ENCODE data around the gene ZNF286A. TPM values are rescaled to one million over a fixed set of nuclear protein-coding genes. Genes with fewer than 3 reads are reported as not detected.
"Not testable (repeated sequence)": the region's sequence is repeated elsewhere in the genome, so short reads cannot be mapped to it uniquely, and the experiment has no call there.

Gene ZNF286A
- total RNA-seq, 2 experiments from 2014 or later: 19.2 to 35.4 TPM

DNA sequence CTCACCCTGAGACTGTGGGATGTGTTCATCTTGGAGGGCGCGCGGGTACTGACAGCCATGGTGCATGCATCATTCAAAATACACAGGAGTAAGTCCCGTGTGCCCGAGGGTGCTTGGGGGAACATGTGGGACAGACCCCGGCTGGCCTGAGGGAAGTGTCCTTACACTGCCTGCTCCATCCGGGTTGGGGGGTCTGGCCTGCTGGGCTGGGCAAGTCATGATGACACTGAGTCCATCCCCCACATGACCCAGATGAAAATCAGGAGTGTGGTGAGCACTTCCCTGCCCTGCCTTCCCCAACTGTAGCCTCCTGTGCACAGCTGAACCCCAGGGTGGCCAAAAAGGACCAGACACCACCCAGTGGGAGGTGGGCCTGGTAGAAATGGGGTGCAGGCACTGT is 43.4 kb downstream of the ZNF286A start:
- Histone ChIP-seq H3K9me3 (ENCODE audit: low read length) (no peaks in the 10 kb centered on the region), H3K27ac (ENCODE audit: low read depth, low read length, poor library complexity, severe bottlenecking) (no peak overlapping the region), H3K36me3 (ENCODE audit: insufficient read depth, low read length) (no peaks in the 10 kb centered on the region), H3K4me2 (ENCODE audit: low read length) (no peak overlapping the region), H2AFZ (ENCODE audit: low read length) (no peak overlapping the region), H3K79me2 (ENCODE audit: insufficient read depth, low read depth, low read length) (no peaks in the 10 kb centered on the region), H4K20me1 (ENCODE audit: insufficient read depth, low read length) (no peaks in the 10 kb centered on the region), H3K4me1 (ENCODE audit: insufficient read depth, low read length, poor library complexity, severe bottlenecking) (peaks cover under 1% of the 10 kb centered on the region), H3K9me2 (ENCODE audit: insufficient read depth, low read length) (no peaks in the 10 kb centered on the region), H3K4me3 (ENCODE audit: low read depth, low read length, poor library complexity, severe bottlenecking) (no peak overlapping the region)
- ChIA-PET POLR2A (no interaction called here), CTCF (ENCODE audit: unreplicated experiment) (no interaction called here)
- intact Hi-C loops (cut with micrococcal nuclease; ENCODE audit: unreplicated experiment): no loop called here
- BruUV-seq (replicated peaks): no TSS peak
- TF ChIP-seq EZH2phosphoT487 (IDR thresholded peaks at IDR 0.05; ENCODE audit: borderline replicate concordance, low read depth, low read length): no peak
- TF ChIP-seq, protein P1, sequence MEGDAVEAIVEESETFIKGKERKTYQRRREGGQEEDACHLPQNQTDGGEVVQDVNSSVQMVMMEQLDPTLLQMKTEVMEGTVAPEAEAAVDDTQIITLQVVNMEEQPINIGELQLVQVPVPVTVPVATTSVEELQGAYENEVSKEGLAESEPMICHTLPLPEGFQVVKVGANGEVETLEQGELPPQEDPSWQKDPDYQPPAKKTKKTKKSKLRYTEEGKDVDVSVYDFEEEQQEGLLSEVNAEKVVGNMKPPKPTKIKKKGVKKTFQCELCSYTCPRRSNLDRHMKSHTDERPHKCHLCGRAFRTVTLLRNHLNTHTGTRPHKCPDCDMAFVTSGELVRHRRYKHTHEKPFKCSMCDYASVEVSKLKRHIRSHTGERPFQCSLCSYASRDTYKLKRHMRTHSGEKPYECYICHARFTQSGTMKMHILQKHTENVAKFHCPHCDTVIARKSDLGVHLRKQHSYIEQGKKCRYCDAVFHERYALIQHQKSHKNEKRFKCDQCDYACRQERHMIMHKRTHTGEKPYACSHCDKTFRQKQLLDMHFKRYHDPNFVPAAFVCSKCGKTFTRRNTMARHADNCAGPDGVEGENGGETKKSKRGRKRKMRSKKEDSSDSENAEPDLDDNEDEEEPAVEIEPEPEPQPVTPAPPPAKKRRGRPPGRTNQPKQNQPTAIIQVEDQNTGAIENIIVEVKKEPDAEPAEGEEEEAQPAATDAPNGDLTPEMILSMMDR (conservative IDR thresholded peaks at IDR 0.05; ENCODE audit: low read length): no peak
- no peak for DNase-seq (ENCODE audit: low spot score)

DNA sequence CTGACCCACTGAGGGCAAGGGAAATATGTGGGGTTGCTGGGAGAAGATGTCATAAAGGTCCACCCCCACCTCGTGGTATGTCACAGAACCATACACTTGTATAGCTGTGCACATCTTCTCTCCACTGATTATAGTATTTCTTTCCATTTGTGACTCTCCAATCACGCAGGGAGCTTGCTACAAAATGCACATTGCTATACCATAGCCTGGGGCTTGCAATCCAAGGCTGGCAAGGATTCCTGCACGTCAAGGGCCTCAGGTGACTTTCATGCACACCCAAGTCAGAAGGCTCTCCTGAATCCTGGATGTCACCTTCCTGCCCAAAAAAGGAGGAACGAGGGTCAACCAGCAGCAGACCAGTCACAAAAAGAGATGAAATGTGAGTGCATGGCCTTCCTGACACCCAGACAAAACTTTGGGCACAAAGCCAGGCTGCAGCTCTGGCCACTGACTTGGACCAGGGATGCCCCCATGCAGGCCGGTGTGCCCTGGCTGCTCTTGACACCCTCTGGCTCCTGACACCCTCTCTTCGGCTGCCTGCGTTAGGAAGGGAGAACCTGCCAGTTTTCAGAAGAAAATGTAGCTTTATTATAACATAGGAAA is 44.6 kb downstream of the ZNF286A start:
- no peak for DNase-seq (ENCODE audit: low spot score)
- intact Hi-C loops (cut with micrococcal nuclease; ENCODE audit: unreplicated experiment): no loop called here
- Histone ChIP-seq H3K36me3 (ENCODE audit: insufficient read depth, low read length) (no peaks in the 10 kb centered on the region), H3K27ac (ENCODE audit: low read depth, low read length, poor library complexity, severe bottlenecking) (no peak overlapping the region), H3K4me2 (ENCODE audit: low read length) (no peak overlapping the region), H4K20me1 (ENCODE audit: insufficient read depth, low read length) (no peaks in the 10 kb centered on the region), H3K9me2 (ENCODE audit: insufficient read depth, low read length) (no peaks in the 10 kb centered on the region), H2AFZ (ENCODE audit: low read length) (no peak overlapping the region), H3K79me2 (ENCODE audit: insufficient read depth, low read depth, low read length) (no peaks in the 10 kb centered on the region), H3K9me3 (ENCODE audit: low read length) (no peaks in the 10 kb centered on the region), H3K4me3 (ENCODE audit: low read depth, low read length, poor library complexity, severe bottlenecking) (no peak overlapping the region), H3K4me1 (ENCODE audit: insufficient read depth, low read length, poor library complexity, severe bottlenecking) (peaks cover 4% of the 10 kb centered on the region)
- CTCF ChIA-PET (ENCODE audit: unreplicated experiment): no interaction called here
- POLR2A ChIA-PET: no interaction called here
- no TSS peak for BruUV-seq (replicated peaks)
- TF ChIP-seq, protein P1 (conservative IDR thresholded peaks at IDR 0.05; ENCODE audit: low read length): no peak
- TF ChIP-seq EZH2phosphoT487 (IDR thresholded peaks at IDR 0.05; ENCODE audit: borderline replicate concordance, low read depth, low read length): no peak

DNA sequence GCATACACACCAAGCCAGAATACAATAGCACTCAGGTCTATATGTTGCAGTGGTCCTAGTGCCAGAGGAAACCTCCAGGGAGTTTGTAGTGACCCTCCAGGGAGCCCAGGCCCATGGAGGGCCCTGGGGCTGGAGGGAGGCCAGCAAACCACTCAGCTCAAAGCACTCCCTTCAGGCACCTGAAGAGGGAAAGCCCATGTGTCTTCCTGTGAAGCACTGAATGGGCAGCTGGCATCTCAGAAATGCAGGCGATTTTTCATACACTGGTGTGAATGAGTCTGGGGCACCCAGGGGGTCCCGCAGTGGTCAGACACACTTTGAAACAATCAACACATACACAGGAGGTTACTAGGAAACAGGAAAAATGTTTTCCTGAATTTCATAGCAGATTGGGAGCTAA is 45.3 kb downstream of the ZNF286A start:
- BruUV-seq (replicated peaks): no TSS peak
- no peaks in the 10 kb centered on the region for H3K9me2 ChIP-seq (ENCODE audit: insufficient read depth, low read length)
- H3K79me2 ChIP-seq (ENCODE audit: insufficient read depth, low read depth, low read length): no peaks in the 10 kb centered on the region
- H3K4me2 ChIP-seq (ENCODE audit: low read length): no peak overlapping the region
- intact Hi-C loops (cut with micrococcal nuclease; ENCODE audit: unreplicated experiment): no loop called here
- H4K20me1 ChIP-seq (ENCODE audit: insufficient read depth, low read length): no peaks in the 10 kb centered on the region
- H3K27ac ChIP-seq (ENCODE audit: low read depth, low read length, poor library complexity, severe bottlenecking): no peak overlapping the region
- DNase-seq (ENCODE audit: low spot score): no peak
- H2AFZ ChIP-seq (ENCODE audit: low read length): no peak overlapping the region
- TF ChIP-seq EZH2phosphoT487 (IDR thresholded peaks at IDR 0.05; ENCODE audit: borderline replicate concordance, low read depth, low read length): no peak
- TF ChIP-seq, protein P1 (conservative IDR thresholded peaks at IDR 0.05; ENCODE audit: low read length): no peak
- peaks cover 4% of the 10 kb centered on the region for H3K4me1 ChIP-seq (ENCODE audit: insufficient read depth, low read length, poor library complexity, severe bottlenecking)
- no peak overlapping the region for H3K4me3 ChIP-seq (ENCODE audit: low read depth, low read length, poor library complexity, severe bottlenecking)
- H3K9me3 ChIP-seq (ENCODE audit: low read length): no peaks in the 10 kb centered on the region
- H3K36me3 ChIP-seq (ENCODE audit: insufficient read depth, low read length): no peaks in the 10 kb centered on the region
- CTCF ChIA-PET (ENCODE audit: unreplicated experiment): no interaction called here
- POLR2A ChIA-PET: no interaction called here

DNA sequence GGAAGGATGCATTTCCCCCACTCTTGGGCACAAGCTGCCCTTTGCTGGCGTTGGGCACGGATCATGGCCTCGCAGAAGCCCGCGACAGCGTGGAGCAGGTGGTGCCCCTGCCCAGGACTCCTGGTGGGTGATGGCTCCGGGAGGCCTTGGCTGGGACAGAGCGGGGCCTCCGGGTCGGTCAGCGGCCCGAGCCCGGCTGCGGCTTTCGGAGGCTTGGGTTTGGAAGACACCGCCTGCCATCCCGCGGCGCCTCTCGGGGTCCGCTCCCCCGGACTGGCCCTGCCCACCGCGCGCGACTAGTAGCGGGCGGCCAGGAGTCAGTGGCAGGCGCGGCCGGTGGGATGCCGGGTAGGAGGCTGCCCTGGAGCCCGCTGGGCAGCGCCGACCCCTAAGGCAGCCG is 49.9 kb downstream of the ZNF286A start:
- H3K4me3 ChIP-seq (ENCODE audit: low read depth, low read length, poor library complexity, severe bottlenecking); intact Hi-C loops (cut with micrococcal nuclease; ENCODE audit: unreplicated experiment); H3K4me1 ChIP-seq (ENCODE audit: insufficient read depth, low read length, poor library complexity, severe bottlenecking); H3K36me3 ChIP-seq (ENCODE audit: insufficient read depth, low read length); H3K27ac ChIP-seq (ENCODE audit: low read depth, low read length, poor library complexity, severe bottlenecking); CTCF ChIA-PET (ENCODE audit: unreplicated experiment); DNase-seq (ENCODE audit: low spot score); H3K9me2 ChIP-seq (ENCODE audit: insufficient read depth, low read length); POLR2A ChIA-PET; H3K9me3 ChIP-seq (ENCODE audit: low read length); H4K20me1 ChIP-seq (ENCODE audit: insufficient read depth, low read length); H3K79me2 ChIP-seq (ENCODE audit: insufficient read depth, low read depth, low read length); H2AFZ ChIP-seq (ENCODE audit: low read length); BruUV-seq (replicated peaks); H3K4me2 ChIP-seq (ENCODE audit: low read length): not testable (repeated sequence)

Measured in OCI-LY7 (cell line).